ENCODE results near the gene GALK1. TPM values are rescaled to one million over a fixed set of nuclear protein-coding genes. Genes with fewer than 3 reads are reported as not detected.
"Not testable (repeated sequence)": the region's sequence is repeated elsewhere in the genome, so short reads cannot be mapped to it uniquely, and the experiment has no call there.

GALK1 gene
- total and polyA plus RNA-seq, 4 donors = 14.8 to 28.0 (median 24.9) TPM

DNA sequence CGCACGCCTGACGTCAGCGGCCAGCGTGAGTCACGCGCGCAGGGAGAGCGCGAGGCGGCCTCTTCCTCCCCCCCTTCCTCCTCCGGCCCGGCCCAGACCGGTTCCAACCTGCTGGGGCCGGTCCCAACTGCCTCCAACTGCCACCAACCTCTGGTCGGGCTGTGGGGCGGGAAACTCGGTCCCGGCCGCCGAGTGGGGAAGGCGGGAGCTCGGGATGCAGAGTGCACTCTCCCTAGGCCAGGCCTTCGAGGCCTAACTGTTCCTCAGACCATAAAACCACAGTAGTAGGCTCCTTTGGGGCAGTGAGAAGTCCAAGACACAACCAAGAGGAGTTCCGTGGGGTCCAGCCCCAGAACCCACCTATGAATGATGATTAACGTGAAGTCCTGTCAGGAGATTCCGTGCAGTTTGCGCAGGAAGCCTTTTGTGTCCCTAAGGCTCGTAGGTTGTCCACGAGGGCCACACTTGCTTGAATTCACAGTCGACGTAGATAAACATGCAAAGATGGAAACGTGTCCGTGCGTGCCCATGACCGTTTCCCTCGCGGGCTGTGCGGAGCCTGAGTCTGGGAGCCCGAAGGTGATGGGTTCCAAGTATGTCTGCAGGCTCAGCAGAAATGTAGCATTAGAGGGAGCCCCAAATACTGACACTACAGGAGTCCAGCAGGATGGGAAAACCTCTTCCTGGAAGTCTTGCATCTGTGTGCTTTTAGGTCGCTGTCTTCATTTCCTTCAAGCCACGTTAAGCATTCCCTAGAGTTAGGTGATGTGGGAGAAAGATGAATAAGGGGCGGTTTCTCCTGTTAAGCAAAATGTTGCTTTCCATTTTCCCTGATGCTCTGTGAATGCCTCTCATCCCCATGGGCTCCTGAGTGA, 20.3 kb upstream of the GALK1 start:
- Histone ChIP-seq H3K4me1 (ENCODE audit: control insufficient read depth, insufficient read depth, low read length) (peaks cover 22% of the 10 kb centered on the region), H3K4me3 (ENCODE audit: low read depth, low read length) (peak overlapping the region; percentile 77), H3K36me3 (ENCODE audit: control insufficient read depth, insufficient read depth, low read length) (peaks cover 5% of the 10 kb centered on the region), H3K9me3 (ENCODE audit: control insufficient read depth, insufficient read depth, low read length) (no peaks in the 10 kb centered on the region), H3K27me3 (ENCODE audit: control insufficient read depth, insufficient read depth, low read length) (no peaks in the 10 kb centered on the region), H3K27ac (ENCODE audit: low read depth, low read length) (peak overlapping the region; percentile 100)
- peak in 5 of 6 donors; percentile 75 to 96 (median 82) for DNase-seq (ENCODE audit: low read depth in 4 of 6, low spot score in 6 of 6)
- 4% methylated on average over 41 of the region's 43 CpGs for WGBS (ENCODE audit: insufficient coverage)

DNA sequence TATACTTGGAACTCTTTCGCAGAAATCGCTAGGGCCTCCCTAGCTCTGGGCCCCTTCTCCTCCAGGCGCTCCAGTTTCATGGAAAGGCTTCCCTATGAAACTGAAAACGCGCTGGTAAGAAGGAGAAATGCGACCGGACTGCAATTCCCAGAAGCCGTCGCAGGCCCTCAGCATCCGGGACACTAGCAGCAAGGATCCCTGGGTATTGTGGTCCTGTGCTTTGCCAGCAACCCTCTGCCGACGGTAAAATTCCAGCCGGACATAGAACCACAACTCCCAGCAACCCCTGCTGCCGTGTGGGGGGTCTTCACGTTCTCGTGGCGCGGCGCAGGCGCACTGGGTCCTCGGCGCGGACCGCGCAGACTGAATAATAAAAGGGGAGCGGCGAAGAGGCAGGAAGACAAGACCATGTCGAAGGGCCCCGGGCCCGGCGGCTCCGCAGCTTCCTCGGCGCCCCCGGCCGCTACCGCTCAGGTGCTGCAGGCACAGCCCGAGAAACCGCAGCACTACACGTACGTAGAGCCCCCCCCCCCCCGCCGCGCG, 19.6 kb upstream of the GALK1 start, which contains the start of gene UNK:
Gene UNK, plus strand, starts transcription at position 334 of the 543 bp plus-strand sequence. Its CDS starts 75 bp downstream, at position 409.
- WGBS (ENCODE audit: insufficient coverage) = 0% methylated on average over 41 of the region's 45 CpGs
- H3K27me3 ChIP-seq (ENCODE audit: control insufficient read depth, insufficient read depth, low read length) = no peaks in the 10 kb centered on the region

DNA sequence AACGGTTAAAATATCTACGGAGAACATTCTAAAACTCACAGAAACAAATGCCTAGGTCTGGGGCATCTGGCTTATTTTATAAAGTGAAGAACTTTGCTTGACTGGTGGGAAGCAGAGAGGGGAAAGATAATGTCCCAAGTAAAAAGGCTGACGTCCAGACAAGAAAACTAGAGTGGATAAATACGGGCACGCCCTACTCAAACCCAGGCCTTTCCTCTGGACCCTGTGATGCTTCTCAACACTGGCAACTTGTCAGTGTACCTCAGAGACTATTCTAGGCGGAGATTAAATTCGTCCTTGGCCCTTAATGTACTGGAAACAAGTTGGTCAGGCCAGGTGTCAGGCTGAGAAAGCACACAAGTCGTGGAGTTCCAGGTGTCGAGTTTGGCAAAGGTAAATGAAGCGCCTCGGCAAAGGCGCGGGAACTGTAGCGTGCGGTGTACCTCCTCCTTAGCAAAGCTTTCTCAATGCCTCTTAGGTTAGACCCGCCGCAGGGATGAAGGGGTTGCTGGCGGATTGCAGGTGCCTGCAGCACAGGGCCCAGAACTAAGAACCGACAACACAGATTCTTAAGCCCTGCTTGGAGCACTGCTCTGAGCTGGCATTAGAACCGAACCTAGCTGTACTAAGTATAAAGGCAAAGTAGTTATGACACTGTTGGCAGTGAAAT, 18.9 kb upstream of the GALK1 start:
- DNase-seq (ENCODE audit: low read depth in 4 of 6, low spot score in 6 of 6) = no peak
- 65% methylated on average over 18 of the region's 20 CpGs for WGBS (ENCODE audit: insufficient coverage)
- peaks cover 22% of the 10 kb centered on the region for H3K4me1 ChIP-seq (ENCODE audit: control insufficient read depth, insufficient read depth, low read length)
- peaks cover 6% of the 10 kb centered on the region for H3K36me3 ChIP-seq (ENCODE audit: control insufficient read depth, insufficient read depth, low read length)
- H3K9me3 ChIP-seq (ENCODE audit: control insufficient read depth, insufficient read depth, low read length) = no peaks in the 10 kb centered on the region
- peak overlapping the region; percentile 100 for H3K27ac ChIP-seq (ENCODE audit: low read depth, low read length)
- H3K27me3 ChIP-seq (ENCODE audit: control insufficient read depth, insufficient read depth, low read length) = no peaks in the 10 kb centered on the region
- H3K4me3 ChIP-seq (ENCODE audit: low read depth, low read length) = peak overlapping the region; percentile 77

More for the DNA sequence above, 19.6 kb upstream of the GALK1 start, which contains the start of gene UNK:
- H3K4me1 ChIP-seq (ENCODE audit: control insufficient read depth, insufficient read depth, low read length) = peaks cover 22% of the 10 kb centered on the region
- no peaks in the 10 kb centered on the region for H3K9me3 ChIP-seq (ENCODE audit: control insufficient read depth, insufficient read depth, low read length)
- H3K36me3 ChIP-seq (ENCODE audit: control insufficient read depth, insufficient read depth, low read length) = peaks cover 5% of the 10 kb centered on the region
- DNase-seq (ENCODE audit: low read depth in 4 of 6, low spot score in 6 of 6) = peak; percentile 95 to 100 (median 98)
- peak within 1 kb of the TSS; percentile 77 for H3K4me3 ChIP-seq (ENCODE audit: low read depth, low read length)
- peak within 1 kb of the TSS; percentile 100 for H3K27ac ChIP-seq (ENCODE audit: low read depth, low read length)

DNA sequence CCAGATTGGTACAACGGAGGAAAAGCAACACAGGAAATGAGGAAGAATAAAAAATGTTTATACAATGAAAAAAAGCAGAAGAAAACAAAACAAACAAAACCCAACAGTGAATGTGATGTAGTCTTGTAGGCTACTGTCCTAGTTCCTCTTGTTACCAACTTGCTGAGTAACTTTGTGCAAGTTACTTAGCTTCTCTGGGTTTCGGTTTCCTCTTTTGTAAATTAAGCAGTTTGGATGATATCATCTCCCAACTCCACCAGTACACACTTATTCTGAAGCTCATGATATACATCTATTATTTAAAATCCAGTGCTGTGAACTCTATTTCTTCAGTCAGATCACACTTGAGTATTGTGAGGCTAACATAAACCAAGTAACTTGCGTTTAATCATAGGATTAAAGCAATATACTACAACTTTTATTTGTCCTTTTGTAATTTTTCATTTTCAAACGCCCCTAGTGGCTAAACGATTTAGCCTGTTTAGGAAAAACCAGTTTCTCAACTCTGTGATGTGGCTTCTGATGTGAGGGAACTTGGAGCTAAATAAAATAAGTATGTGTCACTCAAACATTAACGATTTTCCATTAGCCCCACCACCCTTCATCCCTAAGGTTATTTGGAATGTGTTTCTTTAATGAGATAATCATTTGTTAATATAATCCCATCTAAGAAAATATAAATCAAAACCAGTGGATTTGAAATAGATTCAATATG, 18.2 kb upstream of the GALK1 start:
- peak in 2 of 6 donors; percentile 57 to 64 for DNase-seq (ENCODE audit: low read depth in 4 of 6, low spot score in 6 of 6)
- H3K9me3 ChIP-seq (ENCODE audit: control insufficient read depth, insufficient read depth, low read length) = no peaks in the 10 kb centered on the region
- H3K27me3 ChIP-seq (ENCODE audit: control insufficient read depth, insufficient read depth, low read length) = no peaks in the 10 kb centered on the region
- peaks cover 22% of the 10 kb centered on the region for H3K4me1 ChIP-seq (ENCODE audit: control insufficient read depth, insufficient read depth, low read length)
- no peak overlapping the region for H3K4me3 ChIP-seq (ENCODE audit: low read depth, low read length)
- peak overlapping the region; percentile 100 for H3K27ac ChIP-seq (ENCODE audit: low read depth, low read length)
- no CpG with 5 or more reads among the region's 6 CpGs for WGBS (ENCODE audit: insufficient coverage)
- H3K36me3 ChIP-seq (ENCODE audit: control insufficient read depth, insufficient read depth, low read length) = peaks cover 12% of the 10 kb centered on the region

DNA sequence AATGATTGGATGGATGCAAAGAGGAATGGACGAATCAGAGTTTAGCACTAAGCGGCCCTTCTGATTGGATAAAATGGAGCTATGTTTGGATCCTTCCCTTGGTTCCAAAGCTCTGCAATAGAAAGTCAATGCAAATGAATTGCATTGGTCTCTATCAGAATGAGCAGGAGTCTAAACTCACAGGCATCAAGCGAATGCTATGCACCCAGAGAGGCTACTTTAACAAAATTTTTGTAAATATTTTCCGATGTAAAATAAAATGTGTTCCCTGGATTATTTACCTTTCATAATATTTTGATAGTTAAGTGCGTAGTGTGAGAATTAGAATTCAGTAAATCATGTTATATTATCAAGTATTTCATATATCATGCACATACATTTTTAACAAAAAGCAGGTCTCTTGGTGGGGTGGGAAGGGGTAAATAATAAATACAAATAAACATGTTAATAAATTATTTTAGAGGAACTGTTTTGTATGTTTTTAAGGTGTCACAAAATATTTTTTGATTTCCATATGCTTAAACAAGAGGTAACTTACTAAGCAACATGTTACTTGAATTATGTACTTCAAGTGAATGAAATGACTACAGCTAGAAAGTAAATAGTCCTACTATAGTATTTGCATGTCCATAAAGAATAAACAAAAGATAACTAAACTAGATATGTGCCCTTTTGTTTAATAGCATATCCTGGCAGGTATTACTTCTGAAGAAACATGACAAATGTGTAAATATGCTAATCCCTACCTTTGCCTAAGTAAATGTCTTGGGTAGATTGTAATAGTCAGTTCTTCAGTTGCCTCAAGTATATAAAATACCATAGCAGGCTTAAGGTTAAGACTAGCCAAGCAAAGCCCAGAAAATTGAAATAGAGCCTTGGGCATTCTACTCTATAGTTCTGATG, 15.2 kb upstream of the GALK1 start:
- Histone ChIP-seq H3K4me1 (ENCODE audit: control insufficient read depth, insufficient read depth, low read length) (peaks cover 13% of the 10 kb centered on the region), H3K9me3 (ENCODE audit: control insufficient read depth, insufficient read depth, low read length) (no peaks in the 10 kb centered on the region), H3K27ac (ENCODE audit: low read depth, low read length) (peak overlapping the region; percentile 88), H3K27me3 (ENCODE audit: control insufficient read depth, insufficient read depth, low read length) (no peaks in the 10 kb centered on the region), H3K36me3 (ENCODE audit: control insufficient read depth, insufficient read depth, low read length) (peaks cover 18% of the 10 kb centered on the region), H3K4me3 (ENCODE audit: low read depth, low read length) (peak overlapping the region; percentile 93)
- DNase-seq (ENCODE audit: low read depth in 4 of 6, low spot score in 6 of 6) = no peak
- 0% methylated on average over 2 of the region's 5 CpGs for WGBS (ENCODE audit: insufficient coverage)

DNA sequence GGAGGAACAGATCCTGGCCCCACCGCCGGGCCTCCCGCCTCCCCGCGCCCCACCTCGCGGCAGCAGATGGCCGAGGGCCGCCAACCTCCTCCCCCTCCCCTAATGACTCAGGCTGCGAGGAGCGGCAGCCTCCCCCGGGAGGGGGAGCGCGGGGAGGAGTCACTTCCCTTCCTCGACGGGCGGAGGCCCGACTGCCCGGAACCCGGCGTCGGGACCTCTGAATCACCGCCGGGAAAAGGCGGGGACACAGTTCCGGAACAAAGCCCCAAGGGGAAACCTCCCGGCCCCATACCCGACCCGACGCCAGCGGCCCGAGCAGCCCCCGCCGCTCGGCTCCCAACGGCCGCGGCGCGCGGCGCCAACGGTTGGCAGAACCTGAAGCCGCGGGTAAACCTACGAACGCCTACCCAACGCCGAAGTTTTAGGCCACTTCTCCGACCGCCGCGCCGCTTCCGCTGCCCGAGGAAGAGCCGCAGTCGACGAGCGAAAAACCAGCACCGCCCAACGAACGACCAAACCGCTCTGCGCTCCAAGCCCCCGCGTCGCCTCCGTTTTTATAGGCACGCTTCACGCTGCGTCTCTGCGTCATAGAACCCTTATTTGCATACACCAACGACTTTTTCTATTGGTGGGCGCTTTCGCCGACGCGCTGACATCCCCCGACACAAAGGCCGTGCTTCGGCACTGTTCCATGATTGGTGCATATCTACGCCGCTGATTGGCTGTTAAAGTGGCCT, 14.4 kb upstream of the GALK1 start:
- Histone ChIP-seq H3K4me1 (ENCODE audit: control insufficient read depth, insufficient read depth, low read length) (peaks cover 9% of the 10 kb centered on the region), H3K9me3 (ENCODE audit: control insufficient read depth, insufficient read depth, low read length) (no peaks in the 10 kb centered on the region), H3K27me3 (ENCODE audit: control insufficient read depth, insufficient read depth, low read length) (no peaks in the 10 kb centered on the region), H3K27ac (ENCODE audit: low read depth, low read length) (peak overlapping the region; percentile 90), H3K4me3 (ENCODE audit: low read depth, low read length) (peak overlapping the region; percentile 93), H3K36me3 (ENCODE audit: control insufficient read depth, insufficient read depth, low read length) (peaks cover 26% of the 10 kb centered on the region)
- 0% methylated on average over 81 of the region's 84 CpGs for WGBS (ENCODE audit: insufficient coverage)
- peak; percentile 99 to 100 (median 100) for DNase-seq (ENCODE audit: low read depth in 4 of 6, low spot score in 6 of 6)

DNA sequence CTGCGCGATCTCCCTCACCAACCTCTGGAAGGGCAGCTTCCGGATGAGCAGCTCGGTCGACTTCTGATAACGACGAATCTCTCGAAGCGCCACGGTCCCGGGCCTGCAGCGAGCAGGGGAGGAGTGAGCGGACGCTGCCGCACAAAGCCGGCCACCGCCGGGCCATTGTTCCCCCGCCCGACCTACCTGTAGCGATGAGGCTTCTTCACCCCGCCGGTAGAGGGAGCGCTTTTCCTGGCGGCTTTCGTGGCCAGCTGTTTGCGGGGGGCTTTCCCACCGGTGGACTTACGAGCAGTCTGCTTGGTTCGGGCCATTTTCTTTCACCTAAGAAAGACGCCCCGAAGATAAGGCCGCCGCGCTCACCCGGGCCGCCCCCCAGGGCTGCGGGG, 13.9 kb upstream of the GALK1 start:
- H3K36me3 ChIP-seq (ENCODE audit: control insufficient read depth, insufficient read depth, low read length) = peaks cover 31% of the 10 kb centered on the region
- peak overlapping the region; percentile 90 for H3K27ac ChIP-seq (ENCODE audit: low read depth, low read length)
- no peaks in the 10 kb centered on the region for H3K27me3 ChIP-seq (ENCODE audit: control insufficient read depth, insufficient read depth, low read length)
- H3K9me3 ChIP-seq (ENCODE audit: control insufficient read depth, insufficient read depth, low read length) = no peaks in the 10 kb centered on the region
- H3K4me1 ChIP-seq (ENCODE audit: control insufficient read depth, insufficient read depth, low read length) = peaks cover 4% of the 10 kb centered on the region
- no peak for DNase-seq (ENCODE audit: low read depth in 4 of 6, low spot score in 6 of 6)
- H3K4me3 ChIP-seq (ENCODE audit: low read depth, low read length) = peak overlapping the region; percentile 93
- WGBS (ENCODE audit: insufficient coverage) = under 1% methylated on average over 38 of the region's 38 CpGs

DNA sequence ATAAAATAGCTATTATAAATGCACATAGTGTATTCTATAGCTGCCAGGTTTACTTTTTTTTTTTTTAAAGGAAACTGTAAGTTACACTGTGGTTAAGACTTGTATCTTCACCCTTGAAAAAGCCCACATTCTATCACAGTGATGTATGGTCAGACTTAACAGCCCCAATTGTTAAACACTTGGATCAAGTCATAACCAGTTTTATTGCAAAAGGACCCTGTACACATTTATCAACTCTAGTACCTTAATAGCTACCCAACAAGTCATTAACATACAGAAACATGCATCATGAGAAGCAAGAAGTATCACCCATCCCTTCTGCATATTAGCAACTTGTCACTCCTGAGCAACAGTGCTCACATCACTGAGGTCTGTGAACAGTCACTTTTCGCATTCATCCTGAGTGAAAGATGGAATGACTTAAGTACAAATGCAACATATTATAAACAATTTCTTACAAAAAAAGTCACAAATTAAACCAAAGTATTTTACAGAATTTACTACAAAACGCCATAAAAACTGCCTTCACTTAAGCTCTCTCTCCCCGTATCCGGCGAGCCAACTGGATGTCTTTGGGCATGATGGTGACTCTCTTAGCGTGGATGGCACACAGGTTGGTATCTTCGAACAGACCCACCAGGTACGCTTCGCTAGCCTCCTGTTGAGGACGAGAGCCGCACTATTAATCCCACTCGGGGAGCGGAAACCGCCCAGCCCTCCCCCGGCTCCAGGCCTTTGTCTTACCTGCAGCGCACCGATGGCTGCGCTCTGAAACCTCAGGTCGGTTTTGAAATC, 13.3 kb upstream of the GALK1 start:
- peaks cover 37% of the 10 kb centered on the region for H3K36me3 ChIP-seq (ENCODE audit: control insufficient read depth, insufficient read depth, low read length)
- peak overlapping the region; percentile 90 for H3K27ac ChIP-seq (ENCODE audit: low read depth, low read length)

More for the DNA sequence above, 13.3 kb upstream of the GALK1 start:
- H3K9me3 ChIP-seq (ENCODE audit: control insufficient read depth, insufficient read depth, low read length); H3K27me3 ChIP-seq (ENCODE audit: control insufficient read depth, insufficient read depth, low read length); DNase-seq (ENCODE audit: low read depth in 4 of 6, low spot score in 6 of 6); H3K4me1 ChIP-seq (ENCODE audit: control insufficient read depth, insufficient read depth, low read length): not testable (repeated sequence)
- under 1% methylated on average over 18 of the region's 19 CpGs for WGBS (ENCODE audit: insufficient coverage)
- peak overlapping the region; percentile 93 for H3K4me3 ChIP-seq (ENCODE audit: low read depth, low read length)

All from spinal cord (tissue), 10 donors.